Esophagus squamous epithelium (tissue), 5 donors: ENCODE results near the gene EHMT1. TPM values are rescaled to one million over a fixed set of nuclear protein-coding genes. Genes with fewer than 3 reads are reported as not detected.

Source experiments
- DNase-seq: peaks from one replicate; lab custom pipeline; 2025; lab: John Stamatoyannopoulos, UW
- H3K27ac ChIP-seq, 4 donors: fragments of 200-600 bp; sonication (generic); one replicate each; pipeline ENCODE4 v1.5.1; 2016 to 2019; ENCODE audit warnings: mild to moderate bottlenecking in 1 of 4
- H3K27me3 ChIP-seq, 4 donors: fragments of 200-600 bp; sonication (generic); 1 replicate in 3 of 4; 2 replicates in 1 of 4; pipeline versions ENCODE4 v1.5.1 to v1.6.0; 2017 to 2021; ENCODE audit warnings: antibody characterized with exemption in 1 of 4
- H3K36me3 ChIP-seq, 3 donors: fragments of 200-600 bp; sonication (generic); one replicate each; pipeline ENCODE4 v1.5.1; 2016 to 2019
- H3K4me1 ChIP-seq, 3 donors: fragments of 200-600 bp; sonication (generic); one replicate each; pipeline ENCODE4 v1.5.1; 2017 to 2019
- H3K4me3 ChIP-seq, 4 donors: fragments of 200-600 bp; sonication (generic); 1 replicate in 3 of 4; 2 replicates in 1 of 4; pipeline ENCODE4 v1.5.1; 2016 to 2019; ENCODE audit warnings: mild to moderate bottlenecking in 2 of 4, moderate library complexity in 1 of 4
- H3K9me3 ChIP-seq, 3 donors: fragments of 200-600 bp; sonication (generic); one replicate each; pipeline ENCODE4 v1.5.1; 2016 to 2019
- POLR2A ChIP-seq, 4 donors: fragments of 450-650 bp; IDR thresholded peaks; one replicate each; pipeline ENCODE4 v1.6.1; 2017; ENCODE audit warnings: antibody characterized with exemption in 4 of 4, mild to moderate bottlenecking in 4 of 4, moderate library complexity in 3 of 4
- WGBS, 2 donors: methylation state at CpG; one replicate each; pipeline ENCODE4 v1.1.5; 2018; 5-methylcytosine and 5-hydroxymethylcytosine counted together
- intact Hi-C: fragments of 100-400 bp; cut with DNase I; formaldehyde crosslinking; loops from one replicate; pipeline ENCODE4 v1.15.0; 2022
- total RNA-seq, 4 donors: library from RNA; depleted of rRNA; stranded (reverse); fragments of >200 nt; gene quantifications; one replicate each; pipeline ENCODE4 v1.1.0, GENCODE V29; 2016
- TF ChIP-seq, protein P1 (sequence below), 6 experiments: fragments of 450-650 bp in 4 of 6; fragments of 200-600 bp in 2 of 6; sonication (generic) in 2 of 6; IDR thresholded peaks; one replicate each; pipeline ENCODE4 v1.5.1; 2016 to 2019; ENCODE audit warnings: antibody characterized with exemption in 6 of 6, mild to moderate bottlenecking in 4 of 6, moderate library complexity in 4 of 6
- donor health status: DM: yes; HTN: yes; CAD: no.

EHMT1 gene
- total RNA-seq, 4 donors from 2014 or later: 42.8 to 87.0 (median 65.0) TPM

DNA sequence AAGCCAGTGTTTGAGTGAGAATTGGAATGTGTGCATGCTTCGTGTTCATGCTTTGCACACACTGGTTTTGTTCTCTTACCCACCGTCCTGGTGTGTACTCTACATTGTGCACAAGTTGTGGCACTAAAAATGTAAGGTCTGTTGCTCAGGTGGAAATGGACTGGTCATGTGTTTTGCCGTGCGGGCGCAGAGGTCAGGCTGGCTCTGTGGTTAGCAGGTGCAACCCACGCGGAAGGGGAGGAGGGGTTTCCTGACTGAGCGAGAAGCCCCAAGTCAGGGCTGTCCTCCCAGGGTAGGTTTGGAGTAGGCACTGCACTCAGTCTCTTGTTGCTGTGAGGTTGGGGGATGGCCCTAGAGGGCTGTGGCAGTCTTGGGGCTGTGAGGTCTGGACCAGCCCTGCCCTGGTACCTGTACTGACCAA lies 86.6 kb downstream of the EHMT1 start:
- no peak for DNase-seq

DNA sequence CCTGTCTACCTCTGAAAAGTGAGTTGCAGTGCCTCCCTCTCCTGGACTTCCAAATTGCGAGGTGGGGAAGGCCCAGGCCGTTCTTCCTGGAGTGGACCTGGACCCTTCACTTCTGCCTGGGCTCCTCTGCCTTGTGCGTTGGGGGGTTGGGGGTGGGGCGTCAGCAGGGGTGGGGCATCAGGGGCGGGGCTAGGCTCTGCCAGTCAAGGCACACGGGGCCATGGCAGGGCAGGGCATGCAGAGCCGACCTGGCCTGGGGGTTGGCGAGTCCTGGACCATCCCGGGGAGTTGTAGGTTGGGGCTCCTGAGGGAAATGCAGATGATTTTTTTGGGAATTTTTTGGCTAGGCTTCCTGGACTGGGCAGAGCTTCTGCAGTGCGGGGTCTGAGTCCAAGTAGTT lies 87.1 kb downstream of the EHMT1 start:
- Histone ChIP-seq H3K4me3 (no peak overlapping the region), H3K27ac (no peak overlapping the region), H3K36me3 (peaks cover 0 to 4% (median 0%) of the 10 kb centered on the region in 3 donors), H3K27me3 (no peaks in the 10 kb centered on the region), H3K9me3 (peaks cover 0 to 12% (median 3%) of the 10 kb centered on the region in 3 donors), H3K4me1 (peaks cover 2 to 51% (median 9%) of the 10 kb centered on the region in 3 donors)
- no peak for DNase-seq
- TF ChIP-seq POLR2A (IDR thresholded peaks at IDR 0.05): no peak
- TF ChIP-seq, protein P1, sequence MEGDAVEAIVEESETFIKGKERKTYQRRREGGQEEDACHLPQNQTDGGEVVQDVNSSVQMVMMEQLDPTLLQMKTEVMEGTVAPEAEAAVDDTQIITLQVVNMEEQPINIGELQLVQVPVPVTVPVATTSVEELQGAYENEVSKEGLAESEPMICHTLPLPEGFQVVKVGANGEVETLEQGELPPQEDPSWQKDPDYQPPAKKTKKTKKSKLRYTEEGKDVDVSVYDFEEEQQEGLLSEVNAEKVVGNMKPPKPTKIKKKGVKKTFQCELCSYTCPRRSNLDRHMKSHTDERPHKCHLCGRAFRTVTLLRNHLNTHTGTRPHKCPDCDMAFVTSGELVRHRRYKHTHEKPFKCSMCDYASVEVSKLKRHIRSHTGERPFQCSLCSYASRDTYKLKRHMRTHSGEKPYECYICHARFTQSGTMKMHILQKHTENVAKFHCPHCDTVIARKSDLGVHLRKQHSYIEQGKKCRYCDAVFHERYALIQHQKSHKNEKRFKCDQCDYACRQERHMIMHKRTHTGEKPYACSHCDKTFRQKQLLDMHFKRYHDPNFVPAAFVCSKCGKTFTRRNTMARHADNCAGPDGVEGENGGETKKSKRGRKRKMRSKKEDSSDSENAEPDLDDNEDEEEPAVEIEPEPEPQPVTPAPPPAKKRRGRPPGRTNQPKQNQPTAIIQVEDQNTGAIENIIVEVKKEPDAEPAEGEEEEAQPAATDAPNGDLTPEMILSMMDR (IDR thresholded peaks at IDR 0.05): no peak
- intact Hi-C loops: no loop called here
- WGBS, 2 donors: 70 to 72% methylated on average over 5 of the region's 10 CpGs

More for the DNA sequence above, 86.6 kb downstream of the EHMT1 start:
- no peak overlapping the region for H3K4me3 ChIP-seq
- WGBS, 2 donors: 85 to 86% methylated on average over 3 to 7 of the region's 8 CpGs
- H3K36me3 ChIP-seq: no peaks in the 10 kb centered on the region
- TF ChIP-seq, protein P1 (IDR thresholded peaks at IDR 0.05): no peak
- no peak for TF ChIP-seq POLR2A (IDR thresholded peaks at IDR 0.05)
- peaks cover 0 to 12% (median 3%) of the 10 kb centered on the region in 3 donors for H3K9me3 ChIP-seq
- no peaks in the 10 kb centered on the region for H3K27me3 ChIP-seq
- intact Hi-C loops: no loop called here
- H3K4me1 ChIP-seq: peaks cover 2 to 49% (median 9%) of the 10 kb centered on the region in 3 donors
- no peak overlapping the region for H3K27ac ChIP-seq

DNA sequence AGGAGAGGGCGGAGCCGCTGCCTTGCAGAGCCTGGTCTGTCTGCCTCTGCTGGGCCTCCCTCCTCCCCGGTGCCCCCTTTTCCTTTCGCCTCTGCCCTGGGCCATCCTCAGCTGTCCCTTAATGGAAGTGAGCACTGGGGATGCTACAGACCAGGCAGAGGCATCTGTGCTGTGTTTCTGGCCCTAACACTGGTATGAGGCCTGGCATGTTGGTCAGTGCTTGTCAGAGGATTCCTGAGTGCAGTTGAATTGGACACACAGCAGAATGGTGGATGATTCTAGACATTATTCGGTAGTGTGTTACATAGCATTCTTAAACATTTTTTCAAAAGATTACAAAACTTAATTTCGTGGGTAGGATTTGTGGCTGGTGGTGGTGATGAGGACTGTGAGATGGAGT lies 88.6 kb downstream of the EHMT1 start:
- peaks cover 2 to 54% (median 9%) of the 10 kb centered on the region in 3 donors for H3K4me1 ChIP-seq
- no peaks in the 10 kb centered on the region for H3K27me3 ChIP-seq
- no peak for DNase-seq
- H3K36me3 ChIP-seq: peaks cover 8 to 19% (median 12%) of the 10 kb centered on the region in 3 donors
- H3K9me3 ChIP-seq: peaks cover 0 to 11% (median 3%) of the 10 kb centered on the region in 3 donors
- H3K27ac ChIP-seq: no peak overlapping the region
- no peak overlapping the region for H3K4me3 ChIP-seq
- no peak for TF ChIP-seq POLR2A (IDR thresholded peaks at IDR 0.05)
- TF ChIP-seq, protein P1 (IDR thresholded peaks at IDR 0.05): no peak
- intact Hi-C loops: no loop called here
- WGBS, 2 donors: 85 to 89% methylated on average over 3 of the region's 6 CpGs

DNA sequence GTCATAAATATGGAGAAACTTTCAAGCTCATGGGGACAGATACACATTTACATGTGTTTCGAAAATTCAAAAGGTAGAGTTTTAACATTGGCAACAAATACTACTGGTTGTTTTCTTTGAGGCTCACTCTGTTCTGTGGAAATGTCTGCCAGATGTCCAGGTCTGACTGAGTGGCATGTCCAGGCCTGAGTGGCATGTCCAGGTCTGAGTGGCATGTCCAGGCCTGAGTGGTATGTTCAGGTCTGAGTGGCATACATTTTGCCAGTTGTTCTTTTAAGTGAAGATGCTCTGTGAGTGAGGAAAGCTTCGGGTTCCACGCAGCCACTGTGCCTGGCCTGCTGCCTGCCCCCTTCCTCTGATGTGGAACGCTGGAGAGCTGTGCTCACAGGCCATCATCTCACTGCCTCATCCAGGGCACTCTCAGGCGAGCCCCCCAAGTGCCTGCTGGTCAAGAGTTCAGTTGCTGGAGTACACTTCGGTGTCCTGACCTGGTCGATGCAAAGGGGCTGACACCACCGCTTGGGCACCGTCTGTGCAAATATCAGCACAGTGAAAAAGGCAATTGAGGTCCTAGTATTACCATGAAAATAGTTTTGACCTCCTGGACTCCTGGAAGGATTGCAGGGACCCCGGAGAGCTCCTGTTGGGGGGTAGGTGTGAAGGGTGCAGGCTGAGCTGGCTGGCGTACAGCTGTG lies 89.9 kb downstream of the EHMT1 start:
- Histone ChIP-seq H3K36me3 (peaks cover 8 to 30% (median 15%) of the 10 kb centered on the region in 3 donors), H3K9me3 (no peaks in the 10 kb centered on the region), H3K27ac (no peak overlapping the region), H3K4me1 (peaks cover 2 to 54% (median 9%) of the 10 kb centered on the region in 3 donors), H3K27me3 (no peaks in the 10 kb centered on the region), H3K4me3 (no peak overlapping the region)
- no peak for DNase-seq
- 55 to 93% methylated on average over 1 to 6 of the region's 11 CpGs for WGBS, 2 donors
- TF ChIP-seq, protein P1 (IDR thresholded peaks at IDR 0.05): no peak
- no peak for TF ChIP-seq POLR2A (IDR thresholded peaks at IDR 0.05)
- intact Hi-C loops: no loop called here

DNA sequence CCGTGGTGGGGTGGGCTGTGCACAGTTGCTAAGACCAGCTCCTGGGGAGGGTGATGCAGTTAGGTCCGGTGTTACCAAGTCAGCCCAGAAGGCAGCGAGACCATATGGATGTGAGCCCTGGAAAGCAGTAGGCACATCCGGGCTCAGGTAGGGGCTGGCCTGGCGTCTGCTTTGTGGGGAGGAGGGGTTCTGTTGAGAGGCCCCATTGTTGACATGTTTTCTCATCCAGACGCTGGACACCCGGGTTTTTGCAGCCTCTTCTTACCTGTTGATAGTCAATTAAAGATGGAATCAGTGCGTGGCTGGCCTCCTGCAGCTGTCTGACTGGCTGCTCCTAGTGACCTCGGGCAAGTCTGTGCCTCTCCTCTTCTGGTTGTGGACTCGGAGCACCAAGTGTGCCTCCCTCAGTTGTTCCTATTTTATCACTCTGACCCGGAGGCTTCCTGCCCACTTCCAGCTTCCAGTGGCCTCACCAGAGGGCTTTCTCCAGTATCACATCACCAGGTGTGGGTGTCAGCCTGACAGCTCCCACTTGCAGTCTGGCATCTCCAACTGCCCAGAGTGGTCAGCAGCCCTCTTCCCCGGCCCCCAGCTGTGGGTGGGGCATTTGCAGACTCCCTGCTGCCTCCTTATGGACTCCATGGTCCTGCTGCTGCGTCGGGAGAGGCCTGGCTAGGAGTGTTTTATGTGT lies 90.8 kb downstream of the EHMT1 start:
- peaks cover 2 to 54% (median 9%) of the 10 kb centered on the region in 3 donors for H3K4me1 ChIP-seq
- H3K36me3 ChIP-seq: peaks cover 8 to 38% (median 15%) of the 10 kb centered on the region in 3 donors
- no peak for DNase-seq
- 85 to 92% methylated on average over 8 to 11 of the region's 14 CpGs for WGBS, 2 donors
- H3K27ac ChIP-seq: no peak overlapping the region
- no peak for TF ChIP-seq POLR2A (IDR thresholded peaks at IDR 0.05)
- TF ChIP-seq, protein P1 (IDR thresholded peaks at IDR 0.05): no peak
- intact Hi-C loops: no loop called here
- no peak overlapping the region for H3K4me3 ChIP-seq
- no peaks in the 10 kb centered on the region for H3K9me3 ChIP-seq
- no peaks in the 10 kb centered on the region for H3K27me3 ChIP-seq
